CD1c-positive myeloid dendritic cell (primary cell): ENCODE results near the gene MOB3B.

ENCODE experiments used
- DNase-seq: peaks from one replicate; pipeline ENCODE4 v3.0.0-alpha.2; 2016; ENCODE audit errors: extremely low spot score

Gene MOB3B

DNA sequence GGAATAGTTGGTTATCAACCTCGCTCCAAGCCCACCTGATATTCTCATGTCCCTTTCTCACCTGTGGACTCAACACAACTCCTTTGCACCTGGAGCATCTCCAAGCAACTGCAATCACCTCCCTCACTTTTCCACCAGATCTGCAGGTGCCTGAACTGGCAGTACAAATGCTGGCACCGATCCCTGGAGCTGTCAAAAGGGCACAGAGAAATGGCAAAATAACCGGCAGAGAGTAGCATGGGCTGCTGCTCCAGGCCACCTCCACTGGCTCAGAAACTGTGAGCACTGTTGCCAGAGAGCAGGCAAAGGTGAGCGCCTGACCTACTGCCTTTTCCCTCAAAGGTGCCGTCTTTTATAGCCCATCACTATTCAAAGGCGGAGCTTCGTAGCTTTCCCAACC, 247.3 kb downstream of the MOB3B start:
- DNase-seq = no peak

DNA sequence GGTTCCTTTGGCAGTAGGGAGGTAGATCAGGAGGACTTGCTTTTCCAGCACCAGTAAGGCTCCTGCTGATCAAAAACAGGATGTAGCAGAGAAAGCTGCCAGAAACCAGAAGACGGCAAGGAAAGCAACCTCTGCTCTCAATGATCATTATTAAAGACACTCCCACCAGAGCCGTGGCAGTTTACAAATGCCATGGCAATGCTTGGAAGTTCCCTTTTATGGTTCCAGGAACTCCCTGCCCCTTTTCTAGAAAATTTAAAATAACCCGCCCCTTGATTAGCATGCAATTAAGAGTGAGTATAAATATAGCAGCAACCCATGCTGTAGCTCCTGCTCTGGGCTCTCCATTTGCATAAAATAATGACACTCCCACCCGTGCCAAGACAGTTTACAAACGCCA, 248.8 kb downstream of the MOB3B start:
- DNase-seq = peak; percentile 66

DNA sequence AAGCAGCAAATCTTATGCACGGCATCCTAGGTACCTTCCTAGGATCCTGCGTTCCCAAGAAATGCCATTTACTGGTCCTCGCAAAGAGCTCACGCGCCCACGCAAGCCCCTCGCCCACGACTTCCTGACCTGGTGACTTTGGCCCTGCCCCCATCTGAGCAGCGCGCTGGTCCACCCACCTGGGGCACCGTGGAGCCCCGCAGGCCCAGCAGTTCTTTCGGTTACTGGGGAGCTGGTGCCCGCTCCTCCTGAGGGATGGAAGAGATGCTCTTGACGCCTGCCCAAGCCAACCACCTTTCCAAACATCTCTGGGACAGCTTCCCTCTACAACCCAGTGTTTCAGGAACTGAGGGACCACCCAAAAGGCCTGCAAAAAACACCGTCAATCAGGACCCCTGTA, 249.4 kb downstream of the MOB3B start:
- no peak for DNase-seq

DNA sequence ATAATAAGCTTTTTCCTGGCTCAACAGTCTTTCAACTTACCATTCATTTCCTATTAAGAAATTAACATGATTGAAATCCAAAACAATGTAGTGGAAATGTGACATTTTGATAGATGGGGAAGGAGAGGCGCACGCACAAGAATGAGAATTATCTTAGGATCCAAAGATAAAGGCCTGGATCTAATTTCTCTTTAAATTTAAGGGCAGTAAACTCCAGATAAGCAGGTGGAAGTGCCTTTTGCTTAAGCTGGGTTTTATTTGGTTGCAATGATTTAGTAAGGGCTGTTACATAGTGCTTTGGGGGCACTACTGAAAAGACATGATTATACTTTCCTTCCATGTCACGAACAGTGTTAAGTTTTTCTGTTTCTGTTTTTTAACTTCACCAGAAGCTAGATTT, 250.0 kb downstream of the MOB3B start:
- no peak for DNase-seq

DNA sequence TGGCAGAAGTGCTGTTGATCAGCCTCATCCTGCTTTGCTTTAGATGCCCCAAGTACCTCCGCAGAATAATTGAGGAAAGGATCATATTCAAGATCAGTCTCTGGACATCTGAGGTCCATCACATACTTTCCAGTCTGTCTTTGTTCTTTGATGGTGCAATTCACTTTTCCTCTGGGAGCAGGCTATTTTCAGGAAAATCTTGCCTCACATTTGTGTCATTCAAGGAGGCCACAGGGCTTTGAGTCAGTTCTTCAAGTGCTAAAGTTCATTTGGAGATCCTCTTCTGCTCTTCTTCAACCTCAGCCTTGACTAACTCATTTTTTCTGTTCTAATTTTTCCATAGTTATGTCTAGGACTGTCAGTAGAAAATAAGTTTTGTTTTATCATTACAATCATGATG, 251.2 kb downstream of the MOB3B start:
- no peak for DNase-seq

DNA sequence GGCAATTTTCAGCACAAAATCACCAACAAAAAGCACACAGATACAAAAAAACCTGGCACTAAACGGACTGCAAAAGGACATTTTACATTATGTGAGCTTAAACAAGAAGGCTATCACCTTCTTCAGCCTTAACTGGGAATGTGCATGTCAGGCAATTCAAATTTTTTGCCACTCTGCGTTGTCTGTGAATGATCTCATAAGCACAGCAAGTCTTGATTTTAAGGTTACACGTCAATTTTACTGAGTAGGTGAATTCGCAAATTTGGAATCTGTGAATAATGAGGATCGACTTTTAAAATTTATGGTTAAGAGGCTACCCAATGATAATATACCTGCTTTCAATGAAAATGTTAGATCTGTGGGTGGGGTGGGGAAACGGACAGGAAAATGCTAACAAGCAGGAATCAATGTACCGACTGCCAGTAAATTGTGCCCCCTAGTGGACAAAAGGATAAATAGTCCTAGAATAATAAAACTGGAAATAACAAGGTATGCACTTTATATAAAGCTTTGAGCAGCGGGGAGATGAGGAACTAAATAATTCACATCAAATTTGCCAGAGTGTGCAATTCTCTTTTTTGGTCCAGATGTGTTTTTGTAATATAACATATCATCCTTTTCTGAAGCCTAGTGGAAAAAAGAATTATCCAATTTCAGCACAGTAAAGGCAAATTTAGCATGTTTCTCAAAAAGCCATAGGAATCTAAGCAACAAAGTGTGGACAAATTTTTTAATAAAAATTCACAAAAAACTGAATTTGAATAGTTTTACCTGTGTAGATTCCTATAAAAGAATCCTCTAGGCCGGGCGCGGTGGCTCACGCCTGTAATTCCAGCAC, 253.2 kb downstream of the MOB3B start:
- peak; percentile 70 for DNase-seq
